Activated CD4-positive, alpha-beta T cell treated with anti-CD3 and anti-CD28 coated beads for 36 hours (primary cell): ENCODE data around the gene MDC1. TPM values are rescaled to one million over a fixed set of nuclear protein-coding genes. Genes with fewer than 3 reads are reported as not detected.
"Not testable (repeated sequence)": the region's sequence is repeated elsewhere in the genome, so short reads cannot be mapped to it uniquely, and the experiment has no call there.

Experiments
- ATAC-seq: fragments of 200-7000 bp; cut with Tn5 transposase; one replicate; pipeline ENCODE4 v1.10.0; 2021; ENCODE audit warnings: mild to moderate bottlenecking, moderate library complexity
- CTCF ChIA-PET: fragments of 350-600 bp; sonication (Branson Sonifier 250); formaldehyde crosslinking; loops from one replicate; lab custom pipeline; 2021; ENCODE audit warnings: antibody characterized with exemption; lab: Charles Lee
- POLR2A ChIA-PET: fragments of 350-600 bp; sonication (Branson Sonifier 250); formaldehyde crosslinking; loops from one replicate; lab custom pipeline; 2021; ENCODE audit warnings: antibody characterized with exemption, inconsistent platforms; lab: Charles Lee
- DNase-seq: peaks from one replicate; pipeline ENCODE4 v3.0.0-alpha.2; 2020
- H3K27ac Mint-ChIP-seq: one replicate; pipeline ENCODE4 v1.8.0; 2021; ENCODE audit warnings: mixed read lengths
- H3K27me3 Mint-ChIP-seq: one replicate; pipeline ENCODE4 v1.8.0; 2021; ENCODE audit warnings: mixed read lengths
- H3K36me3 Mint-ChIP-seq: one replicate; pipeline ENCODE4 v1.8.0; 2021; ENCODE audit warnings: low read depth, mixed read lengths
- H3K4me1 Mint-ChIP-seq: one replicate; pipeline ENCODE4 v1.8.0; 2021; ENCODE audit warnings: mixed read lengths
- H3K4me3 Mint-ChIP-seq: one replicate; pipeline ENCODE4 v1.8.0; 2021; ENCODE audit warnings: mild to moderate bottlenecking, moderate library complexity, mixed read lengths
- H3K9me3 Mint-ChIP-seq: one replicate; pipeline ENCODE4 v1.8.0; 2021; ENCODE audit warnings: low read depth, mixed read lengths
- intact Hi-C, 2 experiments: fragments of 100-400 bp; cut with DNase I in 1 of 2; cut with micrococcal nuclease in 1 of 2; formaldehyde crosslinking; loops; one replicate each; pipeline versions ENCODE4 v1.14.2 to v1.15.1; 2022 to 2024; cut with DNase I, micrococcal nuclease
- total RNA-seq, 2 experiments: library from RNA; stranded (reverse); gene quantifications; one replicate each; pipeline ENCODE4 v1.2.3, GENCODE V29; 2021

MDC1 gene
- total RNA-seq, 2 experiments from 2014 or later, result 92.0 to 101 TPM

DNA sequence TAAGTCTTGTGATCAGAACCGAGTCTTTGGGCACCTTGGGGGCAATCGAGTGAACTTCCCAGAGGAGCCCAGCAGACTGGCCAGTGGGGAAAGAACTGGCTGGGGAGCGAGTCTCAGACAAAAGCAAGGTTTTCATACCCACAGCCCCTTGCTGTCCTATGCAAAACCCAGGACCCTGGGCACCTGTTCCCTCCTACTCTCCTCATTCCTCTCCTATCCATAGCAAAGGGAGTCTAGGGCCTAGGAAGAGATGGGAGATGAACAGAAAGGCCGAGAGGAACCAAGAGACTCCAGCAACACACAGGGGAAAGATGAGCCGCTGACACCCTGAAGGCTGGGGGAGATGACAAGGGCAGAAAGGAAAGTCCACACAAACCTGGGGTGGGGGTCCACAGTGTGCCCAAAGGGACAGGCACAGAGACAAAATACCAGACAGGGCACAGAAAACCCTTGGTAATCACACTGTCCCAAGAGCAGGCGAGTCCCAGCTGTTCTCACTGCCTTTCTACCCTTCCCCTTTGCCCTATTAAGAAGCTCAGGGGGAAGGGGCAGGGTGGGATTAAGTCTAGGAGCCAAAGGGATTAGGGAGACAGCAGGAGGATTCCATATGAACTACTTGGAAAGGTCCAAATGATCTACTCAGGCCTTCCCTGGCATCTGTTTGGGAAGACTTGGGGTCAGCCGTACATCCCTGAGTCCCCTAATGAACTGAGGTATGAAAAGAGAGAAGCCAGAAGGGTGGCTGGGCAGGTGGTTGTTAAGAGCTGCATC is 37.1 kb downstream of the MDC1 start:
- H3K36me3 Mint-ChIP-seq, result peaks cover 86% of the 10 kb centered on the region
- peak overlapping the region; percentile 100 for H3K4me3 Mint-ChIP-seq
- intact Hi-C loops, result loop anchor here (1.0 to 10.0 kb wide), 9 partner anchors 42 to 615 kb away; partner anchors contain the start of genes FLOT1 (in 1 of the 2), POLR1H (in 1 of the 2), PPP1R11 (in 1 of the 2) and RPP21 (in 1 of the 2)
- DNase-seq, result no peak
- H3K4me1 Mint-ChIP-seq, result peaks cover 23% of the 10 kb centered on the region
- no peaks in the 10 kb centered on the region for H3K27me3 Mint-ChIP-seq
- peak overlapping the region; percentile 97 for H3K27ac Mint-ChIP-seq
- ChIA-PET CTCF (interaction anchor here (0.7 to 5.2 kb wide), 19 partner anchors 9 to 414 kb away, joined by 3 to 97 read pairs (median 5); partner anchors contain the start of genes NRM and TUBB), POLR2A (interaction anchor here (0.6 to 1.6 kb wide), 7 partner anchors 7 to 205 kb away, joined by 3 to 18 read pairs (median 3); no protein-coding TSS in a partner anchor)
- no peaks in the 10 kb centered on the region for H3K9me3 Mint-ChIP-seq
- ATAC-seq, result no peak

GRCh38 chr6:30678964-30679726 is 37.9 kb downstream of the MDC1 start:
- Mint-ChIP-seq H3K9me3 (no peaks in the 10 kb centered on the region), H3K27me3 (no peaks in the 10 kb centered on the region), H3K4me1 (peaks cover 23% of the 10 kb centered on the region), H3K36me3 (peaks cover 79% of the 10 kb centered on the region), H3K27ac (peak overlapping the region; percentile 97), H3K4me3 (peak overlapping the region; percentile 100)
- ChIA-PET POLR2A (interaction anchor here (0.5 to 1.6 kb wide), 10 partner anchors 8 to 52 kb away, joined by 3 to 18 read pairs (median 4); partner anchors contain the start of genes C6orf136 and MDC1), CTCF (interaction anchor here (0.5 to 5.2 kb wide), 35 partner anchors 9 to 881 kb away, joined by 3 to 97 read pairs (median 4); partner anchors contain the start of genes ABCF1, GTF2H4, MDC1 and NRM)
- DNase-seq (peak; percentile 96), ATAC-seq (peak; percentile 37)
- intact Hi-C loops, result loop anchor here (1.0 to 5.0 kb wide), 5 partner anchors 43 to 198 kb away; partner anchors contain the start of gene FLOT1 (in 1 of the 2)

DNA sequence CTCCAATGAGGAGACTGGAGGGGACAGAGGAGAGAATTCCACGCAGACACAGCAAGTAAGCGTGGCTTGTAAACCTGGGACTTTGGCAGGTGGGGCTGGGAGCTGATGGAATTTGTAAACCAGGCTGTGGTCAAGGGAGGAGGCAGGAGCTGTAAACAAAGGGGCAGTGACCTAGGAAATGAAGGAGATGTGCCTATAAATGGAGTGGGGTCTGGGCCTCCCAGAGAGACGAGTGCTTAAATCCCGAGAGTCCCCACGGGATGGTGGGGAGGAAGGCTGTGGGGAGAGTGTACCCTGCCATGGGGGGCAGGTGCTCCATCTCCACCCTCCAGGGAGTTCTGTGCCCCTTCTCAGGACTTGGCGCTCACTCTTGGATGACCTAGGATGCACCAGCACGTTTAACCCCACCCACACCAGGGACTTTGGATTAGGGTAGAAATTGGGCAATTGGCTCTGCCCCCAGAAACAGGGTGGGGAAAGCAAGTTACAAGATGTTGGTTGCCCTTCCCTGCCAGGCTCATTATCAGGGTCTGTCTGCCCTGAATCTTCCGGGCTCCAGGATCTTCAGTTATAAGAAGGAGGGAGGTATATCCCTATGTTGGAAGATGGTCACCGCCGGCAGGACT is 40.3 kb downstream of the MDC1 start:
- no peak overlapping the region for H3K4me3 Mint-ChIP-seq
- POLR2A ChIA-PET, result no interaction called here
- ATAC-seq (no peak), DNase-seq (no peak)
- intact Hi-C loops, result loop anchor here in 1 of 2 experiments (5.0 kb wide), 1 partner anchor 201 kb away; no protein-coding TSS in a partner anchor
- no peaks in the 10 kb centered on the region for H3K27me3 Mint-ChIP-seq
- H3K9me3 Mint-ChIP-seq, result no peaks in the 10 kb centered on the region
- H3K36me3 Mint-ChIP-seq, result peaks cover 57% of the 10 kb centered on the region
- H3K27ac Mint-ChIP-seq, result no peak overlapping the region
- H3K4me1 Mint-ChIP-seq, result peaks cover 29% of the 10 kb centered on the region
- CTCF ChIA-PET, result interaction anchor here (1.0 to 1.7 kb wide), 6 partner anchors 21 to 54 kb away, joined by 3 to 10 read pairs (median 4); no protein-coding TSS in a partner anchor

DNA sequence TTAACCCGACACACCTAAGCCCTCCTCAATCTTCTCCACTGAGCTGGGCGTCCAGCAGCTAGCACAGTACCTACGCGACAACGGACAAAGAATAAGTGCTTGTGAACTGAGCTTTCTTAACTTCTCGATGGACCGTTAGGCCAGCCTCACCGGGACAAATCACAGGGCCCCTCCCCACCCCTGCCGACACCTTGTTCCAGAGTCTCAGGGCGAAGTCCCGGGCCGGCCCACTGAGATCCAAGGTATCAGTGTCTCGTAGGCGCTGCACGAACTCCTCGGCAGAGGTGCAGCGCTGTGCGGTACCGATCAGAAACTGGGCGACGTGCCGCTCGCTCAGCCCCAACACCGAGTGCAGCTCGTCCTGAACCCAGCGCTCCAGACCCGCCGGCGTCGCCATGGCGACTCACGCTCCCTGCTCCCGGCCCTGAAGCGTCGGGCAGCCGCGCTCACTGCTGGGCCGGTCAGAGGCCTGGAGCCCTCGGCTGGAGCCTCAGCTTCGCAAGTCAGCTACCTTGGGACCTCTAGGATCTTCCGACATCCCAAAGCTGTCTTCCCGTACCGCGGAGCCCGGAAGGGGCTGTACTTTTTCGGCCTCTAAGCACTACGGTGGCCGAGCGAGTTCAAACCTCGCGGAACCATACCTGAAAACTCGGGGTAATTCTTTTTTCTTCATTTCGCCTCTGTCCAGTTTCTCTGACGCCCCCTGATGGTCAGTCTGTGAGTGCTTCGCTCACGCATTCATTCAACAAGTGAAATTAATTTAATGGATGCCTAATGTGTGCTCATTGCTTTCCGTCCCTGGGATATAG is 44.4 kb downstream of the MDC1 start, which contains the start of gene DHX16:
DHX16 (minus strand) TSS at position 562 of the 809 bp plus-strand sequence; CDS start at position 397, 165 bp downstream.
- H3K27me3 Mint-ChIP-seq, result no peaks in the 10 kb centered on the region
- POLR2A ChIA-PET, result interaction anchor here (0.6 to 1.0 kb wide), 4 partner anchors 45 to 59 kb away, joined by 3 to 5 read pairs (median 4); partner anchors contain the start of genes MDC1, MRPS18B and PPP1R10
- CTCF ChIA-PET, result interaction anchor here (0.5 to 2.8 kb wide), 19 partner anchors 17 to 461 kb away, joined by 3 to 22 read pairs (median 4); partner anchors contain the start of genes ATAT1, C6orf136 and MRPS18B
- H3K27ac Mint-ChIP-seq, result peak within 1 kb of the TSS; percentile 83
- H3K9me3 Mint-ChIP-seq, result no peaks in the 10 kb centered on the region
- intact Hi-C loops, result loop anchor here (1.0 to 2.0 kb wide), 7 partner anchors 25 to 190 kb away; partner anchors contain the start of genes ATAT1 (in 2 of the 2), C6orf136 (in 1 of the 2), HLA-E (in 1 of the 2) and MRPS18B (in 1 of the 2)
- DNase-seq (peak; percentile 93), ATAC-seq (peak; percentile 83)
- H3K4me3 Mint-ChIP-seq, result peak within 1 kb of the TSS; percentile 82
- peaks cover 31% of the 10 kb centered on the region for H3K36me3 Mint-ChIP-seq
- H3K4me1 Mint-ChIP-seq, result peaks cover 27% of the 10 kb centered on the region

DNA sequence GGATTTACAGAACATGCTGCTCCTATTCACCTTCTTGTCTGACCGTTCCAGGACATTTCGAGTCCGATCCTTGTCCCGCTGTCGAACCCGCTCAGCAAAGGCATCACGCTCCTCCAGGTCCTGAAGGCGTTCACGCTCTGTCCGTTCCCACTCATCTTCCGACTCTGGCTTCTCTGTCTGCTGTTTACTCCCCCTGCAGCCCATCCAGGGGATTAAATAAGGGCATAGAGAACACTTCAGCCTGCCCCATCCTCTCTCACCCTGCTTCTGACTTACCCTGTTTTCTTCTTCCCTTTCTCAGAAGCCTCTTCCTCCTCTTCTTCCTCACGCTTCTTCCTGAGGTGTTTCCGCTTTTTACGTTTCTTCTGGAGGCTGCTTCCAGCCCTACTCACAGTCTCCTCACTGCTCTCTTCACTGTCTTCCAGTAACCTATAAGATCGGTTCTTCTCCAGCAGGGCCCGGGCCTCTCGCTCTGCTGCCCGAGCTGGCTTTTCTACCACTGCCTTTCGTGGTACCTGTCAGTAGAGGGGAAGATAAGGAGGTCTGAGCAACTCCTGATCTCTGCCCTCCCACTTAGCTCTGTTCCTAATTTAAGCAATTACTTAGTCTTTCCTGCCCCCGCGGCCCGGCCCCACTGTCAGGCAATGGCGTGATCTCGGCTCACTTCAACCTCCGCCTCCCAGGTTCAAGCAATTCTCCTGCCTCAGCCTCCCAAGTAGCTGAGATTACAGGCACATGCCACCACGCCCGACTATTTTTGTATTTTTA is 46.1 kb downstream of the MDC1 start:
- H3K27me3 Mint-ChIP-seq, result no peaks in the 10 kb centered on the region
- ChIA-PET CTCF (interaction anchor here (0.7 to 2.2 kb wide), 6 partner anchors 25 to 278 kb away, joined by 3 to 8 read pairs (median 4); partner anchors contain the start of genes ATAT1 and C6orf136), POLR2A (no interaction called here)
- peaks cover 24% of the 10 kb centered on the region for H3K36me3 Mint-ChIP-seq
- peaks cover 33% of the 10 kb centered on the region for H3K4me1 Mint-ChIP-seq
- intact Hi-C loops, result no loop called here
- H3K27ac Mint-ChIP-seq, result peak overlapping the region; percentile 38
- no peaks in the 10 kb centered on the region for H3K9me3 Mint-ChIP-seq
- H3K4me3 Mint-ChIP-seq, result peak overlapping the region; percentile 82
- DNase-seq (no peak), ATAC-seq (no peak)

DNA sequence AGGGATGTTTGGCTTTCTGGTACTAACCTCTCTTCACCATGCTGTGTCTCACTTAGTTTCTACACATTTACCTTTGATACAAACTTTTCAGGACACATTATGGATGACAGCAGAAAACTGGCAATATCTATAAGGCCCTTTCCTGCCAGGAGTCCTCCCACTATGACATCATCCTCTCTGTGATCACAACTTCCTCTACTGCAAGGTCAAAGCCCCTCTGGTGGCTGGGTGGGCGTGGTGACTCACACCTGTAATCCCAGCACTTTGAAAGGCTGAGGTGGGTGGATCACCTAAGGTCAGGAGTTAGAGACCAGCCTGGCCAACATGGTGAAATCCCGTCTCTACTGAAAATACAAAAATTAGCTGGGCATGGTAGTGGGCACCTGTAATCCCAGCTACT is 50.8 kb downstream of the MDC1 start:
- POLR2A ChIA-PET, result not testable (repeated sequence)

GRCh38 chr6:30664994-30665767 is 51.9 kb downstream of the MDC1 start:
- Mint-ChIP-seq H3K9me3 (no peaks in the 10 kb centered on the region), H3K27me3 (no peaks in the 10 kb centered on the region), H3K27ac (no peak overlapping the region), H3K36me3 (peaks cover 50% of the 10 kb centered on the region), H3K4me3 (no peak overlapping the region), H3K4me1 (peaks cover 14% of the 10 kb centered on the region)
- no peak for ATAC-seq
- no peak for DNase-seq
- ChIA-PET CTCF (interaction anchor here (0.9 to 1.1 kb wide), 2 partner anchors 19 to 66 kb away, joined by 3 to 4 read pairs; partner anchors contain the start of gene C6orf136), POLR2A (interaction anchor here (0.6 kb wide), 1 partner anchor 14 kb away, joined by 3 read pairs; no protein-coding TSS in a partner anchor)
- intact Hi-C loops, result no loop called here

More for the DNA sequence above, 50.8 kb downstream of the MDC1 start:
- DNase-seq, result peak; percentile 75
- H3K9me3 Mint-ChIP-seq, H3K27me3 Mint-ChIP-seq, H3K4me3 Mint-ChIP-seq, intact Hi-C loops: not testable (repeated sequence)
- peak; percentile 90 for ATAC-seq
- Mint-ChIP-seq H3K36me3 (peaks cover 53% of the 10 kb centered on the region), H3K27ac (peak overlapping the region; percentile 71), H3K4me1 (peaks cover 23% of the 10 kb centered on the region)
- CTCF ChIA-PET, result interaction anchor here (0.7 to 1.4 kb wide), 4 partner anchors 18 to 251 kb away, joined by 3 read pairs; partner anchors contain the start of gene C6orf136

GRCh38 chr6:30657922-30658321 is 59.2 kb downstream of the MDC1 start:
- CTCF ChIA-PET, result interaction anchor here (0.6 kb wide), 1 partner anchor 65 kb away, joined by 3 read pairs; no protein-coding TSS in a partner anchor
- POLR2A ChIA-PET, H3K9me3 Mint-ChIP-seq, H3K27me3 Mint-ChIP-seq, H3K4me3 Mint-ChIP-seq, DNase-seq, ATAC-seq, H3K4me1 Mint-ChIP-seq, intact Hi-C loops: not testable (repeated sequence)
- H3K36me3 Mint-ChIP-seq, result peaks cover 52% of the 10 kb centered on the region
- peak overlapping the region; percentile 8 for H3K27ac Mint-ChIP-seq
